ENCODE data around the gene AGXT.

The AGXT gene

DNA sequence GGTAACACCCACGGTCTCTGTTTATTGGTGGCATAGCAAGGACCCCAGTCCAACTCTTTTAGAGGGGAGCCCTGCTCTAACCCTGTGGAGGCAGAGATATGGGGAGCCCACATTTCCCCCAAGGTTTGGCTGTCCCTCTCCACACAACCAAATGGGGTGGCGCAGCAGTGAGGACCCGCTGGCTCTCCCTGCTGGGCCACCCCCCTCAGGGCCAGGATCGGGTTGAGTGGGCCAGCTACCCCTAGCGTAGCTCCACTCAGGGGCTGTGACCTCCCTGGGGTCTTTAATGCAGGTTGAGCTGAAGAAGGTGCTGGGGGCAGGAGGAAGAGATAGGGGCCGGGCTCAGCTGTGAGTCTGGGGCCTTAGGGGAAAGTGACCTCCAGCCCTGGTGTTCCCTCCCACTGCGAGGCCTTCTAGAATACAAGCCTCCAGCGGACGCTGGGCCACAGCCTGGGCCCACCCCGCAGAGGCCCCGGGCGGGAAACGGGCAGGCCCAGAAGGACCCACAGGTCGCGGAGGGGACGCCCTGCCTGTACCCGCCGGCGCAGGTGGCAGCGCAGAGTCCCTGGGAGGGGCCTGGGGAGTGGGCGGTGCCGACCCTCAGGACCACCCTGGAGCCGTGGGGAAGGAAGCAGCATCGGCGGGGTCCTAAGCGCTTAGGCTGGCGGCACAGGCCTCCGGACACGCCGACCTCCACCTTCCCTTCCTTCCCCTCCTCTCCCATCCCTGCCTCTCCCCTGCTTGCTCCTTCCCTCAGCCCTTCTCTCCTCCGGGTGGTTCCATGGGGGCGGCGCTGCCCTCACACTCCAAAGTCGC is 47.1 kb downstream of the AGXT start:
- TF ChIP-seq, protein P1, sequence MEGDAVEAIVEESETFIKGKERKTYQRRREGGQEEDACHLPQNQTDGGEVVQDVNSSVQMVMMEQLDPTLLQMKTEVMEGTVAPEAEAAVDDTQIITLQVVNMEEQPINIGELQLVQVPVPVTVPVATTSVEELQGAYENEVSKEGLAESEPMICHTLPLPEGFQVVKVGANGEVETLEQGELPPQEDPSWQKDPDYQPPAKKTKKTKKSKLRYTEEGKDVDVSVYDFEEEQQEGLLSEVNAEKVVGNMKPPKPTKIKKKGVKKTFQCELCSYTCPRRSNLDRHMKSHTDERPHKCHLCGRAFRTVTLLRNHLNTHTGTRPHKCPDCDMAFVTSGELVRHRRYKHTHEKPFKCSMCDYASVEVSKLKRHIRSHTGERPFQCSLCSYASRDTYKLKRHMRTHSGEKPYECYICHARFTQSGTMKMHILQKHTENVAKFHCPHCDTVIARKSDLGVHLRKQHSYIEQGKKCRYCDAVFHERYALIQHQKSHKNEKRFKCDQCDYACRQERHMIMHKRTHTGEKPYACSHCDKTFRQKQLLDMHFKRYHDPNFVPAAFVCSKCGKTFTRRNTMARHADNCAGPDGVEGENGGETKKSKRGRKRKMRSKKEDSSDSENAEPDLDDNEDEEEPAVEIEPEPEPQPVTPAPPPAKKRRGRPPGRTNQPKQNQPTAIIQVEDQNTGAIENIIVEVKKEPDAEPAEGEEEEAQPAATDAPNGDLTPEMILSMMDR (IDR thresholded peaks at IDR 0.05; ENCODE audit: low read depth, low read length, missing control alignments) = no peak
- in situ Hi-C loops (cut with HindIII; ENCODE audit: low pct_ligation_motif_present, low sequenced_read_pairs) = no loop called here
- H3K4me3 ChIP-seq (ENCODE audit: low read depth, low read length) = no peak overlapping the region
- DNase-seq = no peak
- no peaks in the 10 kb centered on the region for H3K36me3 ChIP-seq (replicated peaks)
- H3K27me3 ChIP-seq (replicated peaks) = peaks cover 2% of the 10 kb centered on the region
- no peak overlapping the region for H3K27ac ChIP-seq

DNA sequence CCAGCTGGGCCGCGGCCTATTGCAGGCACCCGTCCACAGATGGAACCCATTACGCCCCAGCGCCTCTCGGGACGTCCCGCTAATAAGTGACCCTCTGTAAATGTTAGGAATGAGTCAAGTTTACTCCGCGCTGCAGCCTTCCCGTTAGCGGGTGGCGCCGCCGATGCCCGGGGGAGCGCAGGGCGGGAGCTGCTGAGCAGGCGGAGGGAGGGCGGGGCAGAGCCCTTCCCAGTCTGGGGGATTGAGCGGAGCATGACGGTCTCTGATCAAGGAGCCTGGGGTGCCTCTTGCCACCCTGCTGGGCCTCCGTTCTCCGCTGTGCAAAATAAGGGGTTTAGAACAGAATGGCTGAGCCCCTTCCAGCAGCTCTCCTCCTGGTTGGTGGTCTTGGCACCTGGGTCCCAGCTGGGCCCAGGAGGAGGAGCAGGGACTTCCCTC is 48.0 kb downstream of the AGXT start:
- Histone ChIP-seq H3K4me3 (ENCODE audit: low read depth, low read length) (no peak overlapping the region), H3K27me3 (replicated peaks) (peaks cover 2% of the 10 kb centered on the region), H3K27ac (no peak overlapping the region), H3K36me3 (replicated peaks) (no peaks in the 10 kb centered on the region)
- in situ Hi-C loops (cut with HindIII; ENCODE audit: low pct_ligation_motif_present, low sequenced_read_pairs) = no loop called here
- TF ChIP-seq, protein P1 (IDR thresholded peaks at IDR 0.05; ENCODE audit: low read depth, low read length, missing control alignments) = no peak
- peak; percentile 30 for DNase-seq

GRCh38 chr2:240917009-240917683 is 48.5 kb downstream of the AGXT start:
- Histone ChIP-seq H3K27ac (no peak overlapping the region), H3K36me3 (replicated peaks) (no peaks in the 10 kb centered on the region), H3K4me3 (ENCODE audit: low read depth, low read length) (no peak overlapping the region), H3K27me3 (replicated peaks) (no peaks in the 10 kb centered on the region)
- in situ Hi-C loops (cut with HindIII; ENCODE audit: low pct_ligation_motif_present, low sequenced_read_pairs) = no loop called here
- DNase-seq = no peak
- TF ChIP-seq, protein P1 (IDR thresholded peaks at IDR 0.05; ENCODE audit: low read depth, low read length, missing control alignments) = no peak

- Histone ChIP-seq H3K36me3 (replicated peaks) (no peaks in the 10 kb centered on the region), H3K27me3 (replicated peaks) (no peaks in the 10 kb centered on the region), H3K27ac (no peak overlapping the region), H3K4me3 (ENCODE audit: low read depth, low read length) (no peak overlapping the region)
- in situ Hi-C loops (cut with HindIII; ENCODE audit: low pct_ligation_motif_present, low sequenced_read_pairs) = no loop called here
- TF ChIP-seq, protein P1 (IDR thresholded peaks at IDR 0.05; ENCODE audit: low read depth, low read length, missing control alignments) = no peak
- no peak for DNase-seq
Observed at GRCh38 chr2:240917684-240918257, 49.1 kb downstream of the AGXT start.

- in situ Hi-C loops (cut with HindIII; ENCODE audit: low pct_ligation_motif_present, low sequenced_read_pairs) = no loop called here
- no peak overlapping the region for H3K27ac ChIP-seq
- TF ChIP-seq, protein P1 (IDR thresholded peaks at IDR 0.05; ENCODE audit: low read depth, low read length, missing control alignments) = no peak
- no peaks in the 10 kb centered on the region for H3K27me3 ChIP-seq (replicated peaks)
- no peak overlapping the region for H3K4me3 ChIP-seq (ENCODE audit: low read depth, low read length)
- DNase-seq = no peak
- no peaks in the 10 kb centered on the region for H3K36me3 ChIP-seq (replicated peaks)
Observed at GRCh38 chr2:240918258-240919091, 49.9 kb downstream of the AGXT start.
